HG02852 (cell line): Measurements from ENCODE around the gene YJU2.
"Not testable (repeated sequence)": the region's sequence is repeated elsewhere in the genome, so short reads cannot be mapped to it uniquely, and the experiment has no call there.

Experiments used
- ATAC-seq: cut with Tn5 transposase; IDR thresholded peaks from one replicate; pipeline ENCODE4 v1.9.1; 2021; ENCODE audit warnings: mild to moderate bottlenecking, moderate library complexity; ENCODE audit not compliant: unreplicated experiment

The YJU2 gene

GRCh38 chr19:4246767-4247593 is at the start of gene YJU2:
Gene YJU2, plus strand, starts transcription at chr19:4247080. Its CDS starts 67 bp downstream, at chr19:4247147.
- peak; percentile 80 for ATAC-seq

GRCh38 chr19:4197228-4197624 is 49.7 kb upstream of the YJU2 start:
- no peak for ATAC-seq

DNA sequence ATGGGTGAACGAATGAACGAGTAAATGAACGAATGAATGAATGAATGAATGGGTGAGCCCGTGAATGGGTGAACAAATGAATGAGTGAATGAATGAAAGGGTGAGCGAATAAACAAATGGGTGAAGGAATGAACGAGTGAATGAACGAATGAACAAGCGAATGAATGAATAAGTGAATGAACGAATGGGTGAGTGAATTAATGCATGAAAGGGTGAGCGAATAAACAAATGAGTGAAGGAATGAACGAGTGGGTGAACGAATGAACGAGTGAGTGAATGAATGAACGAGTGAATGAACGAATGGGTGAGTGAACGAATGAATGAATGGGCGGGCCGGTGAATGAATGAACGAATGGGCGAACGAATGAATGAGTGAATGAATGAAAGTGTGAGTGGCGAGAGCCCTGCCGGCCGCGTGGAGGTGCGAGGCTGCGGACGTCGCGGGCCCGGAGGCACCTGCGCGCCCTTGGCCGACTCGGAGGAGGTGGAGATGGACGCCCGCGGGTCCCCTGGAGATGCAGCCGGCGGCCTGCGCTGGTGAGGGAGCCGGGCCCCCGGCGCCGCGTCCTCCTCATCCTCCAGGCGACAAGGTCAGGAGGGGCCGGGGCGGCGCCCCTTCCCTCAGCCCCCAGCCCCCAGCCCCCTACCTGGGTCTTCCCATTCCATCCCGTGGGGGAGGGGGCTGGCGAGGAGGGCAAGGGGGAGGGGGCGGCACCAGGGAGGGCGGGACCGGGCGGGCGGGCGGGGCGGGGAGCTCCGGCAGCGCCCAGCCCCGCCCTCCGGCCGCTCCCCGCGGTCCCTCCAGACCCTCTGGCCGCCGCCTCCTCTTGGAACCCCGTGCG is 49.0 kb upstream of the YJU2 start:
- ATAC-seq, result no peak

GRCh38 chr19:4198467-4199126 is 48.3 kb upstream of the YJU2 start:
- ATAC-seq, result no peak

GRCh38 chr19:4199699-4200293 is 47.1 kb upstream of the YJU2 start:
- ATAC-seq, result no peak

DNA sequence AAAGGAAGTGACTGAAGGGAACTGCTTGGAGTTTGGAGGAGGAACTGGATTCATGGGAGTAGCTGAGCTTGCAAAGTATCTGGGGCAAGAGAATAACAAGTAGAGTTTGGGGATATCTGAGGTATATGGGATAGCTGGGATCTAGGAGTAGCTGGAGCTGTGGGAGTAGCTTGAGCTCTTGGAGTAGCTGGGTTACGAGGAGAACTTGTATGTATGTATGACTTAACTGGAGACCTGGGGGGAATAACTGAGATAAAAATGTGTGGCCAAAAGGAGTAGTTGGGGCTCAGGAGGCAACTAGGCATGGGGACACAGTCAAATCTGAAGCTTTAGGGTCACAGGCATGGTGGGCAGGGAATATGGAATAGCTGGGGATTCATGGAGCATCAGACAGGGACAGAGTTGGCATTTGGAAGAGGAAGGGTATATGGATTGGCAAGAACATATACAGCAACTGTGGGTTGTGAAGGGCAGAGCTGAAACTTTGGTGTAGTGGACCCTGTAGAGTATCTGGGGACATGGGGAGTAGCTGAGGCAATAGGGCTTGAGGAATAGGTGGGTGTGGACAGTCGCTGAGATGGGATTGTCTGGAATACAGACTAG is 45.8 kb upstream of the YJU2 start:
- ATAC-seq, result no peak

DNA sequence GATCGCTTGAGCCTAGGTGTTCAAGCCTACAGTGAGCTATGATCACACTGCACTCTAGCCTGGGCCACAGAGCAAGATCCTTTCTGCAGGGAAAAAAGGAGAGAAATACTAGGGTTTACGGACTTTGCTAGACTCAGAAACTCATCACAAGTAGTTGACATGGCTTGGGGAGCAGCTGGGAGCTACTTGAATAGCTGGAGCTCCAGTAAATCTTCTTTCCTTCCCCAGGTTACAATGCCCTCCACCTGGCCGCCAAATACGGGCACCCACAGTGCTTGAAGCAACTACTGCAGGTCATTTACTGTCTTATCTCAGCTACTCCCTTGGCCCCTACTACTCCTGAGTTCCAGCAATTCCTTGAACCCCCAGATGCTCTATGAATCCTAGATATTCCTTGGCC is 45.1 kb upstream of the YJU2 start:
- no peak for ATAC-seq

DNA sequence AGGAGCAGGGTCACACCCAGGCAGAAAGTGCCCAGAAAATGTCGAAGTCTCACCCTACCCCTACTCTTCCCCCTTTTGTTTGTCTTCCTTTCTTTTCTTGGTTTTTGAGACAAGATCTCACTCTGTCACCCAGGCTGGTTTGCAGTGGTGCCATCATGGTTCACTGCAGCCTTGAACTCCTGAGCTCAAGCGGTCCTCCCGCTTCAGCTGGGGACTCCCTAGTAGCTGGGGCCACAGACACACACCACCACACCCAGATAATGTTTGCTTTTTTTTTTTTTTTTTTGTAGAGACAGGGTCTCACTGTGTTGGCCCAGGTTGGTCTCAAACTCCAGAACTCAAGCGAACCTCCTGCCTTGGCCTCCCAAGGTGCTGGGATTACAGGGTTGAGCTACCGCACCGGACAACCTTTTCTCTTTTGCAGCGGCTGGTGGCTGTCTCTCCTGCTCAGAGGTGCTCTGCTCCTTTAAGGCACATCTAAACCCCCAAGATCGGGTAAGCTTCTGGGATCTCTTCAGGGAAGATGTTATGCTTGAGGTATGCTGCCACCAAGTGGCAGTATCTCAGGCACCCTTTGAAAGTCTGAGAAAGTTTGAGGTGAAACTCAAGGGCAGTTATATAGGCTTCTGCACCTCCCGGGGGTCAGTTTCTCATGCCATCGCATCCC is 39.9 kb upstream of the YJU2 start:
- ATAC-seq, result no peak

GRCh38 chr19:4208385-4209094 is 38.3 kb upstream of the YJU2 start:
- no peak for ATAC-seq

DNA sequence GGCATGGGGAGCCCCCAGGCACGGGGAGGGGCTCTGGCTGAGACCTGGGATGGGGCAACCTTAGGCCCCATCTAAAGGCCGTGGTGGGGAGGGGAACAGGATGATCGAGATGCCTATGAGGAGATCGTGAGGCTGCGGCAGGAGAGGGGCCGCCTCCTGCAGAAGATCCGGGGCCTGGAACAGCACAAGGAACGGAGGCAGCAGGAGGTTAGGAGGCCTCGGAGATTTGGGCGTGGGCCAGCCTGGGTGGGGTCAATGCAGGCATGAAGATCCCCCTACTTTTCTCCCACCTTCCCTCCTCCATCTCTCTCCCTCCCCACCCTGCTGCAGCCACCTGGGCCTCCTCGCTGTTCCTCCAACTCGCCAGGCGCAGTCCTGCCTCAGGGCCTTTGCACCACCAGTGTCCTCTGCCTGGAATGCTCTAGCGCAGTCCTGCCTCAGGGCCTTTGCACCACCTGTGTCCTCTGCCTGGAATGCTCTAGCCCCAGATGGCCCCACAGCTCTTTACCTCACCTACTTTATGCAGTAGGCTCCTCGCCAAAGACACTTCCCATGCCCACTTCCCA is 36.6 kb upstream of the YJU2 start:
- ATAC-seq, result no peak

DNA sequence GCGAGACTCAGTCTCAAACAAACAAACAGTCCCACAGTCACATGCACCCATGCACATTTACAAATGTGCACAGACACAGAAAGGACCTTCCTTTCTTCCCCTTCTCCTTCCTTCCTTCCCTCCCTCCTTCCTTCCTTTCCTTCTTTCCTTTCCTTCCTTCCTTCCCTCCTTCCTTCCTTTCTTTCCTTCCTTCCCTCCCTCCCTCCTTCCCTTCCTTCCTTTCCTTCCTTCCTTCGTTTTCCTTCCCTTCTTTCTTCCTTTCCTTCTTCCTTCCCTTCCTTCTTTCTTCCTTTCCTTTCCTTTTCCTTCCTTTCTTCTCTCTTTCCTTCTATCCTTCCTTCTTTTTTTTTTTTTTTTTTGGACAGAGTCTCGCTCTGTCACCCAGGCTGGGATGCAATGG is 33.8 kb upstream of the YJU2 start:
- ATAC-seq, result no peak

GRCh38 chr19:4215807-4216206 is 31.1 kb upstream of the YJU2 start:
- no peak for ATAC-seq

GRCh38 chr19:4216846-4217245 is 30.0 kb upstream of the YJU2 start:
- no peak for ATAC-seq

- no peak for ATAC-seq
Observed at GRCh38 chr19:4217429-4218264, 29.2 kb upstream of the YJU2 start.

DNA sequence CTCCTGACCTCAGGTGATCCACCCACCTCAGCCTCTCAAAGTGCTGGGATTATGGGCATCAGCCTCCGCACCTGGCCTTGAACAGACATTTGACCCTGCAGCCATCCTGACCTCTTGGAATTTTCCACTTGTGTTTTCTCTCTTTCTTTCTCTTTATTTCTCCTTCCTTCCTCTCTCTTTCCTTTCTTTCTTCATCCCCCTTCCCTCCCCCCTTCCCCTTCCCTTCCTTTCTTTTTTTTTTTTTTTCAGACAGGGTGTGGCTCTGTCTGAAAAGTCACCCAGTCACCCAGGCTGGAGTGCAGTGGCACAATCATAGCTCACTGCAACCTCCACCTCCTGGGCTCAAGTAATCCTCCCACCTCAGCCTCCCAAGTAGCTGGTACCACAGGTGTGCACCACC is 28.4 kb upstream of the YJU2 start:
- not testable (repeated sequence) for ATAC-seq

DNA sequence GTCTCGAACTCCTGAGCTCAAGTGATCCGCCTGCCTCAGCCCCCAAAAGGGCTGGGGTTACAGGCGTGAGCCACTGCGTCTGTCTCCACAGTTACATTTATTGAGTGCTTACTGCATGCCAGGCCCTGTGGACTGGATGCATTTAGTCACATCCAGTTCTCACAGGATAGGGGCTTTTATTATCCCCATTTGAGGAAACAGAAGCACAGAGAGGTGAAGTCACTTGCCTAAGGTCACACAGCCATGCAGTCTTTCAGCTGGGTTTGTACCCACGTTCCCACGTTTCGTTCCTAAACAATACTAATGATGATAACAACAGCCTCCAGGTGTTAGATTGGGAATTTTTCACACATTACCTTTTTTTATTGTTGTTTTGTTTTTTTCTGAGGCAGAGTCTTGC is 26.7 kb upstream of the YJU2 start:
- no peak for ATAC-seq

GRCh38 chr19:4224470-4224869 is 22.4 kb upstream of the YJU2 start:
- no peak for ATAC-seq

DNA sequence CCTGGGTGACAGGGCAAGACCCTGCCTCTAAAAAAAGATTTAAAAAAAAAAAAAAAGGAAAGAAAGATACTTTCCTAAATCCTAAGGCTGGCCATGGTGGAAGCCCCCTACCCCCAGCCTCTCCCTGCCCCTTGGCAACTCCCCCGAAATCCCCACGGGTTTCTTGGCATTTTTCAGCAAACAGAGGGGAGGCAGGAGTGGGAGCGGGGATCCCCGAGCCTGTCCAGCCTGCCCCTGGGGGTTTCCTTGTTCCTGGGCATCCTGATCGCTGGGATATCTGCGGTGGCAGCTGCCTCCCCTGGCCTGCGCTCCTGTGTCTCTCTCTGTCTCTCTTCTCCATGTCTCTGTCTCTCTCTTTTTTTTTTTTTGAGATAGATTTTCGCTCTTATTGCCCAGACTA is 21.0 kb upstream of the YJU2 start:
- no peak for ATAC-seq
